AG09319 (cell line): ENCODE results near the gene SYNE4.

Experiments used
- DNase-seq: peaks from one replicate; pipeline ENCODE4 v3.0.0-alpha.2; 2010; ENCODE audit warnings: low read depth; ENCODE audit errors: extremely low read depth
- CTCF ChIP-seq: IDR thresholded peaks from 2 replicates; pipeline ENCODE4 v1.5.1; 2011; ENCODE audit warnings: low read depth, mild to moderate bottlenecking, inconsistent platforms, low read length, moderate library complexity

Gene SYNE4

GRCh38 chr19:36008336-36008978, at the start of gene SYNE4:
SYNE4 (minus strand) TSS chr19:36008813; CDS start chr19:36008681, 132 bp downstream.
- TF ChIP-seq CTCF, result no peak
- DNase-seq, result no peak

- DNase-seq, result no peak
- no peak for TF ChIP-seq CTCF
These were observed 46.4 kb upstream of the SYNE4 start, which contains the start of gene WDR62 for GRCh38 chr19:36054733-36055686. WDR62 (plus strand) TSS chr19:36054897; CDS start chr19:36054972, 75 bp downstream.

GRCh38 chr19:36054119-36054732, 45.6 kb upstream of the SYNE4 start, which contains the start of gene THAP8:
THAP8 (minus strand) TSS chr19:36054285; CDS start chr19:36054217, 68 bp downstream.
- DNase-seq, result peak; percentile 98
- TF ChIP-seq CTCF, result peak; percentile 57

- no peak for TF ChIP-seq CTCF
- DNase-seq, result no peak
These were observed 43.0 kb upstream of the SYNE4 start for GRCh38 chr19:36051637-36052036.

- no peak for DNase-seq
- peak; percentile 8; the same call in 1 of the 2 replicates for TF ChIP-seq CTCF
These were observed 42.6 kb upstream of the SYNE4 start for GRCh38 chr19:36051236-36051635.

- DNase-seq, result no peak
- TF ChIP-seq CTCF, result no peak
These were observed 40.6 kb upstream of the SYNE4 start for GRCh38 chr19:36049080-36049698.
